BE2C (cell line): ENCODE measurements around the gene BHLHA15.

ENCODE experiments used
- DNase-seq: peaks from one replicate; pipeline ENCODE4 v3.0.0-alpha.2; 2020
- H3K27me3 ChIP-seq: fragments of 250-450 bp; sonication (Bioruptor Pico); 2 replicates; pipeline ENCODE4 v1.5.1; 2020; ENCODE audit warnings: mild to moderate bottlenecking
- H3K36me3 ChIP-seq: fragments of 250-450 bp; sonication (Bioruptor Pico); 2 replicates; pipeline ENCODE4 v1.5.1; 2020; ENCODE audit warnings: mild to moderate bottlenecking
- H3K4me1 ChIP-seq: fragments of 250-450 bp; sonication (Bioruptor Pico); 2 replicates; pipeline ENCODE4 v1.5.1; 2020
- H3K4me3 ChIP-seq: 2 replicates; pipeline ENCODE4 v1.5.1; 2011; ENCODE audit warnings: low read depth, low read length
- H3K9me3 ChIP-seq: fragments of 250-450 bp; sonication (Bioruptor Pico); 2 replicates; pipeline ENCODE4 v1.5.1; 2020
- CTCF ChIP-seq: IDR thresholded peaks from 2 replicates; pipeline ENCODE4 v1.5.1; 2012; ENCODE audit warnings: mild to moderate bottlenecking, low read depth, low read length

Gene BHLHA15

GRCh38 chr7:98235901-98236300 is 24.7 kb downstream of the BHLHA15 start:
- Histone ChIP-seq H3K27me3 (no peaks in the 10 kb centered on the region), H3K36me3 (no peaks in the 10 kb centered on the region; the same call in 1 of the 2 replicates), H3K9me3 (no peaks in the 10 kb centered on the region), H3K4me3 (no peak overlapping the region), H3K4me1 (no peaks in the 10 kb centered on the region)
- no peak for DNase-seq
- no peak for TF ChIP-seq CTCF

- H3K27me3 ChIP-seq: no peaks in the 10 kb centered on the region
- H3K9me3 ChIP-seq: no peaks in the 10 kb centered on the region
- no peaks in the 10 kb centered on the region for H3K4me1 ChIP-seq
- no peaks in the 10 kb centered on the region; the same call in 1 of the 2 replicates for H3K36me3 ChIP-seq
- DNase-seq: no peak
- TF ChIP-seq CTCF: no peak
- no peak overlapping the region for H3K4me3 ChIP-seq
Observed at GRCh38 chr7:98236355-98237185, 25.3 kb downstream of the BHLHA15 start.

- no peak overlapping the region for H3K4me3 ChIP-seq
- DNase-seq: no peak
- H3K36me3 ChIP-seq: no peaks in the 10 kb centered on the region; the same call in 1 of the 2 replicates
- H3K4me1 ChIP-seq: no peaks in the 10 kb centered on the region
- H3K27me3 ChIP-seq: no peaks in the 10 kb centered on the region
- no peaks in the 10 kb centered on the region for H3K9me3 ChIP-seq
- TF ChIP-seq CTCF: no peak
Observed at GRCh38 chr7:98238076-98238475, 26.8 kb downstream of the BHLHA15 start.

- DNase-seq: no peak
- H3K36me3 ChIP-seq: no peaks in the 10 kb centered on the region; the same call in 1 of the 2 replicates
- H3K4me3 ChIP-seq: no peak overlapping the region
- TF ChIP-seq CTCF: no peak
- no peaks in the 10 kb centered on the region for H3K27me3 ChIP-seq
- no peaks in the 10 kb centered on the region for H3K9me3 ChIP-seq
- H3K4me1 ChIP-seq: no peaks in the 10 kb centered on the region
Observed at GRCh38 chr7:98238976-98239375, 27.7 kb downstream of the BHLHA15 start.

GRCh38 chr7:98240961-98241673 is 29.9 kb downstream of the BHLHA15 start:
- DNase-seq: peak; percentile 63
- TF ChIP-seq CTCF: peak; percentile 78
- Histone ChIP-seq H3K4me1 (no peaks in the 10 kb centered on the region), H3K4me3 (no peak overlapping the region), H3K9me3 (no peaks in the 10 kb centered on the region), H3K27me3 (no peaks in the 10 kb centered on the region), H3K36me3 (no peaks in the 10 kb centered on the region; the same call in 1 of the 2 replicates)
